Fibroblast of lung (primary cell): ENCODE data around the gene HGFAC. TPM values are rescaled to one million over a fixed set of nuclear protein-coding genes. Genes with fewer than 3 reads are reported as not detected.

ENCODE experiments used
- DNase-seq, 2 donors: peaks; one replicate each; pipeline versions ENCODE4 v3.0.0 to v3.0.0-alpha.2; 2010; ENCODE audit warnings: low read depth in 2 of 2
- H2AFZ ChIP-seq: 2 replicates; pipeline ENCODE4 v1.5.1; 2012; ENCODE audit warnings: low read length, control low read depth, inconsistent platforms
- H3K27ac ChIP-seq: 2 replicates; pipeline ENCODE4 v1.5.1; 2011; ENCODE audit warnings: low read length, control low read depth; ENCODE audit not compliant: insufficient read depth
- H3K27me3 ChIP-seq: 2 replicates; pipeline ENCODE4 v1.5.1; 2011; ENCODE audit warnings: mild to moderate bottlenecking, low read length; ENCODE audit not compliant: control insufficient read depth, insufficient read depth
- H3K36me3 ChIP-seq: 2 replicates; pipeline ENCODE4 v1.5.1; 2011; ENCODE audit warnings: low read length; ENCODE audit not compliant: control insufficient read depth, insufficient read depth
- H3K4me1 ChIP-seq: 2 replicates; pipeline ENCODE4 v1.5.1; 2011; ENCODE audit warnings: low read length; ENCODE audit not compliant: control insufficient read depth, insufficient read depth; ENCODE audit errors: extremely low read depth
- H3K4me2 ChIP-seq: 2 replicates; pipeline ENCODE4 v1.5.1; 2011; ENCODE audit warnings: low read length, control low read depth; ENCODE audit not compliant: insufficient read depth; ENCODE audit errors: extremely low read depth
- H3K4me3 ChIP-seq, 4 experiments: fragments of 200-600 bp in 1 of 4; sonication (generic) in 1 of 4; replicated peaks in 1 of 4; 2 replicates each; pipeline ENCODE4 v1.5.1; 2011 to 2016; ENCODE audit warnings: low read length in 4 of 4, low read depth in 3 of 4, mild to moderate bottlenecking in 3 of 4, control low read depth in 2 of 4, inconsistent platforms in 1 of 4, mixed read lengths in 1 of 4; ENCODE audit not compliant: insufficient read depth in 1 of 4; ENCODE audit errors: control extremely low read depth in 1 of 4
- H3K79me2 ChIP-seq: 2 replicates; pipeline ENCODE4 v1.5.1; 2012; ENCODE audit warnings: mild to moderate bottlenecking, low read length, inconsistent platforms; ENCODE audit not compliant: control insufficient read depth, insufficient read depth
- H3K9ac ChIP-seq: 2 replicates; pipeline ENCODE4 v1.5.1; 2011; ENCODE audit warnings: mild to moderate bottlenecking, low read length, control low read depth; ENCODE audit not compliant: insufficient read depth
- H3K9me3 ChIP-seq: 2 replicates; pipeline ENCODE4 v1.5.1; 2012; ENCODE audit warnings: low read depth, low read length; ENCODE audit not compliant: control insufficient read depth, insufficient read depth
- H4K20me1 ChIP-seq: 2 replicates; pipeline ENCODE4 v1.5.1; 2011; ENCODE audit warnings: low read length; ENCODE audit not compliant: control insufficient read depth, insufficient read depth; ENCODE audit errors: extremely low read depth
- EZH2 ChIP-seq: IDR thresholded peaks from 2 replicates; pipeline ENCODE4 v1.5.1; 2012; ENCODE audit warnings: low read length, control low read depth, mild to moderate bottlenecking; ENCODE audit errors: missing control alignments
- polyA plus RNA-seq, 2 donors: library from polyadenylated mRNA; depleted of rRNA in 1 of 2; stranded (reverse) in 1 of 2; unstranded in 1 of 2; fragments of >200 nt; gene quantifications; 2 replicates each; pipeline ENCODE4 v1.2.1, GENCODE V29; 2011 to 2012; ENCODE audit warnings: missing spikeins in 1 of 2
- total RNA-seq: library from RNA; depleted of rRNA; stranded (reverse); fragments of >200 nt; gene quantifications from 2 replicates; pipeline ENCODE4 v1.2.1, GENCODE V29; 2014
- TF ChIP-seq, protein P1 (sequence below), 2 donors: IDR thresholded peaks in 1 of 2; conservative IDR thresholded peaks in 1 of 2; 1 replicate in 1 of 2; 2 replicates in 1 of 2; pipeline ENCODE4 v1.5.1; 2011 to 2012; ENCODE audit warnings: low read length in 2 of 2, control low read depth in 1 of 2, inconsistent platforms in 1 of 2, low read depth in 1 of 2, mild to moderate bottlenecking in 1 of 2

HGFAC gene
- total and polyA plus RNA-seq, 2 donors (not counting 1 experiment from before 2014, with no cell fraction given) = 0.33 TPM; not detected in 1

DNA sequence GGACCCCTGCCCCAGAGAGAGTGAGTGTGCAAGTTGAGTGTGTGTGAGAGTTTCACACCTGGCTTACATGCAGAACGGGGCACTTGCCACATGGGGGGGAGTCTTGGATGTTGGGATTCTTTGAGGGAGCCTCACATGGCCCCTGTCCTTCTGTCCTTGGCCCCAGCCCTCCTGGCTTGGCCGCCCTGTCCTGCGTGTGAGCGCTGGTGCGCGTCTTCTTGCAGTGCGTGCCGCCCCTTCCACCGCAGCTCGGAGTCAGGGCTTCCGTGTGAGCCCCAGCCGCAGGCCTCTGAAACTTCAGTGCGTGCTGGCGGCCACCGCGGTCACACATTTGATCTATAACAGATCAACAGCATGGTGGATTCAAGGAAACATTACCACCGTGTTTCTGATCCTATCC lies 30.1 kb upstream of the HGFAC start:
- Histone ChIP-seq H3K9ac (no peak overlapping the region), H3K4me3 (no peak overlapping the region), H3K9me3 (no peaks in the 10 kb centered on the region), H3K27ac (no peak overlapping the region), H2AFZ (no peak overlapping the region), H3K36me3 (no peaks in the 10 kb centered on the region), H3K4me1 (no peaks in the 10 kb centered on the region), H3K79me2 (no peaks in the 10 kb centered on the region), H3K4me2 (no peak overlapping the region), H3K27me3 (no peaks in the 10 kb centered on the region), H4K20me1 (no peaks in the 10 kb centered on the region)
- no peak for DNase-seq
- TF ChIP-seq EZH2 = no peak
- TF ChIP-seq, protein P1, sequence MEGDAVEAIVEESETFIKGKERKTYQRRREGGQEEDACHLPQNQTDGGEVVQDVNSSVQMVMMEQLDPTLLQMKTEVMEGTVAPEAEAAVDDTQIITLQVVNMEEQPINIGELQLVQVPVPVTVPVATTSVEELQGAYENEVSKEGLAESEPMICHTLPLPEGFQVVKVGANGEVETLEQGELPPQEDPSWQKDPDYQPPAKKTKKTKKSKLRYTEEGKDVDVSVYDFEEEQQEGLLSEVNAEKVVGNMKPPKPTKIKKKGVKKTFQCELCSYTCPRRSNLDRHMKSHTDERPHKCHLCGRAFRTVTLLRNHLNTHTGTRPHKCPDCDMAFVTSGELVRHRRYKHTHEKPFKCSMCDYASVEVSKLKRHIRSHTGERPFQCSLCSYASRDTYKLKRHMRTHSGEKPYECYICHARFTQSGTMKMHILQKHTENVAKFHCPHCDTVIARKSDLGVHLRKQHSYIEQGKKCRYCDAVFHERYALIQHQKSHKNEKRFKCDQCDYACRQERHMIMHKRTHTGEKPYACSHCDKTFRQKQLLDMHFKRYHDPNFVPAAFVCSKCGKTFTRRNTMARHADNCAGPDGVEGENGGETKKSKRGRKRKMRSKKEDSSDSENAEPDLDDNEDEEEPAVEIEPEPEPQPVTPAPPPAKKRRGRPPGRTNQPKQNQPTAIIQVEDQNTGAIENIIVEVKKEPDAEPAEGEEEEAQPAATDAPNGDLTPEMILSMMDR (conservative IDR thresholded peaks at IDR 0.05 in 1 of 2, IDR thresholded peaks at IDR 0.05 in 1 of 2; ENCODE audit: low read depth in 1 of 2, low read length in 2 of 2) = no peak

DNA sequence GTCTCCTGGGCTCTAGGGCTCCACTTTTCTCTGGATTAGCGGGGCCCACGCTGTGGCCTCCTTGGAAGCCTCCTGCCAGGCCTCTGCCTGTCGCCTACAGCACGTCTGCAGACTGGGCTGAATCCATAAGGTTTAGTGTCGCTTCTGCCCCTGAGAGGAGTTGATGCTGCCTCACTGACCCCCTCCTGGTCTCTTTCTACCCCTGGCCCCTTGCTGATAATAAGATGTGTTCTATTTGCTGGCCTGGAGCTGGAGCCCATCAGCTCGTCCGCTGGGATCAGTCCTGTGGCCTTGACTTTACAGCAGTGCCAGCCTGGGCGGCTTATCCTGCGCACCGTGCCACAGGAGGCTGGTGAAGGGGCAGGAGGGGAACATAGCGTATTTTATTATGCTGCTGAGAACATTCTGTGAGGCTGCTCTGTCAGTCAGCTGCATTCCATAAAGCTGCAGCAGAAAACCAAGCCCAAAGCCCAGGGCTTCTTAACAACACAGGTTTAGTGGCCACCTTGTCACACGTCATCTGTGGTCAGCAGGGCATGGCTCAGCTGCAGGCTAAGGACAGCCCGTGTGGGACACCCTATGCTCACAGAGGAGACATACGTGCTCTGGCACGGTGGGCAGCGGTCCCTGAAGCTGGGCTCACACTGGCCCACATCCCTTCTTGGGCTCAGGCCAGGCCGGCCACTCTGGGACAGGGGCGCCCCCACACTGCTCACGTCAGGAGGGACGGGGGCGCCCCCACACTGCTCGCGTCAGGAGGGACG lies 29.3 kb upstream of the HGFAC start:
- Histone ChIP-seq H4K20me1 (no peaks in the 10 kb centered on the region), H2AFZ (no peak overlapping the region), H3K9ac (no peak overlapping the region), H3K9me3 (no peaks in the 10 kb centered on the region), H3K79me2 (no peaks in the 10 kb centered on the region), H3K27ac (no peak overlapping the region), H3K36me3 (no peaks in the 10 kb centered on the region), H3K4me2 (no peak overlapping the region), H3K4me1 (no peaks in the 10 kb centered on the region), H3K4me3 (no peak overlapping the region), H3K27me3 (no peaks in the 10 kb centered on the region)
- TF ChIP-seq, protein P1 (conservative IDR thresholded peaks at IDR 0.05 in 1 of 2, IDR thresholded peaks at IDR 0.05 in 1 of 2; ENCODE audit: low read depth in 1 of 2, low read length in 2 of 2) = no peak
- TF ChIP-seq EZH2 = no peak
- no peak for DNase-seq

DNA sequence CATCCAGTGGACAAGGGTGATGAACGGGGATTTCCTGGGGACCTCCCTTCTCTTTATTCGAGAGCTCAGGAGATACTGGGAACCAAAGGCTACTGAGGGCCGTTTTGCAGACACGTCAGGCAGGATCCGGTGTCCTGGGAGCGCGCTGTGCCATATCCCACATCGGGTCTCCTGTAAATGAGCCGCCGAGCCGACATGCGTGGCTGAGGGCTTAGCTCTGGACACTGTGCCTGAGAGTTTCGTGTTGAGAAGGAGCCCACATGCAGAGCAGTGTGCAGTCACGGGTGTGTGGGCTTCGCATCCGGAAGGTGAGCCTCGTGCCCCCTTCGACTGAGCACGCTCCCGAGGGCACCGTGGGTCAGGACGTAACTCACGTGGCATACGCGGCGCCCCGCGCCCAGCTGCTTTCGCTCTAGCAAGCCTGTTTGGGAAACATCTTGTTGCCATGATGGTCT lies 28.5 kb upstream of the HGFAC start:
- H2AFZ ChIP-seq = no peak overlapping the region
- H3K27me3 ChIP-seq = no peaks in the 10 kb centered on the region
- H4K20me1 ChIP-seq = no peaks in the 10 kb centered on the region
- H3K79me2 ChIP-seq = no peaks in the 10 kb centered on the region
- H3K9ac ChIP-seq = no peak overlapping the region
- H3K4me2 ChIP-seq = no peak overlapping the region
- no peak overlapping the region for H3K4me3 ChIP-seq
- H3K9me3 ChIP-seq = no peaks in the 10 kb centered on the region
- TF ChIP-seq, protein P1 (conservative IDR thresholded peaks at IDR 0.05 in 1 of 2, IDR thresholded peaks at IDR 0.05 in 1 of 2; ENCODE audit: low read depth in 1 of 2, low read length in 2 of 2) = no peak
- TF ChIP-seq EZH2 = no peak
- H3K36me3 ChIP-seq = no peaks in the 10 kb centered on the region
- no peaks in the 10 kb centered on the region for H3K4me1 ChIP-seq
- H3K27ac ChIP-seq = no peak overlapping the region
- no peak for DNase-seq
